GM23338 (cell line): Measurements from ENCODE around the gene TSC22D3. TPM values are rescaled to one million over a fixed set of nuclear protein-coding genes. Genes with fewer than 3 reads are reported as not detected.

Experiments
- ATAC-seq: fragments of 200-7000 bp; cut with Tn5 transposase; 3 replicates; pipeline ENCODE4 v1.9.1; 2020
- DNase-seq: peaks from one replicate; pipeline ENCODE4 v3.0.0-alpha.2; 2015; ENCODE audit warnings: low spot score
- H2AFZ ChIP-seq: fragments of 200-600 bp; sonication (generic); 2 replicates; pipeline ENCODE4 v1.8.0; 2016; ENCODE audit warnings: antibody characterized with exemption, mild to moderate bottlenecking, moderate library complexity
- H3F3A ChIP-seq: fragments of 200-600 bp; sonication (generic); replicated peaks from 2 replicates; pipeline ENCODE4 v1.8.0; 2017; ENCODE audit warnings: antibody characterized with exemption, mixed run types, low read depth
- H3K27ac ChIP-seq: fragments of 200-600 bp; sonication (generic); 2 replicates; pipeline ENCODE4 v1.6.1; 2016; ENCODE audit warnings: low read depth
- H3K27me3 ChIP-seq: fragments of 200-600 bp; sonication (generic); 2 replicates; pipeline ENCODE4 v1.8.0; 2016; ENCODE audit warnings: mild to moderate bottlenecking, mixed run types, moderate library complexity; ENCODE audit not compliant: insufficient read depth
- H3K36me3 ChIP-seq: fragments of 200-600 bp; sonication (generic); 2 replicates; pipeline ENCODE4 v1.8.0; 2016; ENCODE audit warnings: mild to moderate bottlenecking; ENCODE audit not compliant: insufficient read depth
- H3K4me1 ChIP-seq: fragments of 200-600 bp; sonication (generic); 2 replicates; pipeline ENCODE4 v1.8.0; 2016; ENCODE audit warnings: mild to moderate bottlenecking, moderate library complexity; ENCODE audit not compliant: insufficient read depth
- H3K4me2 ChIP-seq: fragments of 200-600 bp; sonication (generic); 2 replicates; pipeline ENCODE4 v1.7.1; 2017; ENCODE audit warnings: mixed run types
- H3K4me3 ChIP-seq: fragments of 200-600 bp; sonication (generic); 2 replicates; pipeline ENCODE4 v1.6.1; 2016; ENCODE audit warnings: mixed run types
- H3K79me2 ChIP-seq: fragments of 200-600 bp; sonication (generic); replicated peaks from 2 replicates; pipeline ENCODE4 v1.8.0; 2017; ENCODE audit warnings: mild to moderate bottlenecking; ENCODE audit not compliant: insufficient read depth
- H3K9me2 ChIP-seq: fragments of 200-600 bp; sonication (generic); 2 replicates; pipeline ENCODE4 v1.8.0; 2017; ENCODE audit not compliant: insufficient read depth
- H4K20me1 ChIP-seq: fragments of 200-600 bp; sonication (generic); replicated peaks from 2 replicates; pipeline ENCODE4 v1.8.0; 2017; ENCODE audit warnings: mild to moderate bottlenecking; ENCODE audit not compliant: insufficient read depth
- H3K27ac Mint-ChIP-seq: 2 replicates; pipeline ENCODE4 v1.8.0; 2020; ENCODE audit warnings: inconsistent platforms, mild to moderate bottlenecking, moderate library complexity, mixed read lengths
- H3K27me3 Mint-ChIP-seq: 3 replicates; pipeline ENCODE4 v1.8.0; 2022; ENCODE audit warnings: low read depth, mild to moderate bottlenecking, moderate library complexity, mixed read lengths, inconsistent platforms; ENCODE audit not compliant: insufficient read depth, poor library complexity
- H3K36me3 Mint-ChIP-seq: 3 replicates; pipeline ENCODE4 v1.8.0; 2021; ENCODE audit warnings: low read depth, mild to moderate bottlenecking, inconsistent platforms, moderate library complexity, mixed read lengths
- H3K4me1 Mint-ChIP-seq: 3 replicates; pipeline ENCODE4 v1.8.0; 2020; ENCODE audit warnings: mild to moderate bottlenecking, inconsistent platforms, mixed read lengths
- H3K4me3 Mint-ChIP-seq: 3 replicates; pipeline ENCODE4 v1.8.0; 2021; ENCODE audit warnings: moderate library complexity, mild to moderate bottlenecking, inconsistent platforms, mixed read lengths
- H3K9me3 Mint-ChIP-seq: 3 replicates; pipeline ENCODE4 v1.8.0; 2020; ENCODE audit warnings: moderate library complexity, mild to moderate bottlenecking, inconsistent platforms, mixed read lengths
- CREB1 ChIP-seq: fragments of 250-450 bp; sonication (Bioruptor Pico); IDR thresholded peaks from 2 replicates; pipeline ENCODE4 v1.5.0; 2020; ENCODE audit warnings: low read depth, mild to moderate bottlenecking, moderate library complexity
- EZH2 ChIP-seq: fragments of 200-600 bp; sonication (generic); IDR thresholded peaks from one replicate; pipeline ENCODE4 v1.8.0; 2017; ENCODE audit warnings: antibody characterized with exemption, mild to moderate bottlenecking, low read depth; ENCODE audit not compliant: unreplicated experiment
- EZH2phosphoT487 ChIP-seq: fragments of 200-600 bp; sonication (generic); IDR thresholded peaks from one replicate; pipeline ENCODE4 v1.8.1; 2018; ENCODE audit warnings: antibody characterized with exemption; ENCODE audit not compliant: unreplicated experiment
- JUNB ChIP-seq: IDR thresholded peaks from one replicate; pipeline ENCODE4 v1.6.1; 2016; ENCODE audit warnings: antibody characterized with exemption; ENCODE audit not compliant: unreplicated experiment
- NANOG ChIP-seq: IDR thresholded peaks from 2 replicates; pipeline ENCODE4 v1.6.1; 2016; ENCODE audit warnings: antibody characterized with exemption, borderline replicate concordance
- POLR2AphosphoS5 ChIP-seq: IDR thresholded peaks from 2 replicates; pipeline ENCODE4 v1.6.1; 2016; ENCODE audit warnings: antibody characterized with exemption, low read depth
- STAT1 ChIP-seq: IDR thresholded peaks from one replicate; pipeline ENCODE4 v1.6.1; 2016; ENCODE audit warnings: antibody characterized with exemption; ENCODE audit not compliant: unreplicated experiment
- ZNF114 ChIP-seq: fragments of 250-450 bp; sonication (Bioruptor Pico); IDR thresholded peaks from 2 replicates; pipeline ENCODE4 v1.5.0; 2020; ENCODE audit warnings: mild to moderate bottlenecking, moderate library complexity
- ZNF331 ChIP-seq: fragments of 250-450 bp; sonication (Bioruptor Pico); IDR thresholded peaks from 2 replicates; pipeline ENCODE4 v1.5.0; 2020; ENCODE audit warnings: low read depth, mild to moderate bottlenecking, moderate library complexity
- polyA plus RNA-seq: library from polyadenylated mRNA; unstranded; fragments of >200 nt; fragmentation: Nextera tagmentation; extraction: Ambion mirVana; gene quantifications from 2 replicates; pipeline ENCODE4 v1.2.1, GENCODE V29; 2016
- total RNA-seq: library from RNA; depleted of rRNA; stranded (reverse); fragments of >200 nt; shearing (Covaris generic); gene quantifications from 2 replicates; pipeline ENCODE4 v1.2.3, GENCODE V29; 2014
- TF ChIP-seq, protein P1 (sequence below): fragments of 250-450 bp; sonication (Bioruptor Pico); IDR thresholded peaks from 2 replicates; pipeline ENCODE4 v1.5.0; 2020; ENCODE audit warnings: mild to moderate bottlenecking, moderate library complexity
- TF ChIP-seq, protein P2 (sequence below): IDR thresholded peaks from one replicate; pipeline ENCODE4 v1.6.1; 2018; ENCODE audit warnings: antibody characterized with exemption; ENCODE audit not compliant: unreplicated experiment
- TF ChIP-seq, protein P3 (sequence below), 2 experiments: fragments of 200-600 bp in 1 of 2; sonication (generic) in 1 of 2; conservative IDR thresholded peaks; 2 replicates each; pipeline versions ENCODE4 v1.5.1 to v1.6.1; 2016 to 2017; ENCODE audit warnings: antibody characterized with exemption in 2 of 2, low read depth in 2 of 2, mild to moderate bottlenecking in 2 of 2, moderate library complexity in 1 of 2
- TF ChIP-seq, protein P4 (sequence below): IDR thresholded peaks from 2 replicates; pipeline ENCODE4 v1.6.1; 2016; ENCODE audit warnings: antibody characterized with exemption

TSC22D3 gene
- total and polyA plus RNA-seq, 2 experiments from 2014 or later: 12.6 to 20.0 TPM

DNA sequence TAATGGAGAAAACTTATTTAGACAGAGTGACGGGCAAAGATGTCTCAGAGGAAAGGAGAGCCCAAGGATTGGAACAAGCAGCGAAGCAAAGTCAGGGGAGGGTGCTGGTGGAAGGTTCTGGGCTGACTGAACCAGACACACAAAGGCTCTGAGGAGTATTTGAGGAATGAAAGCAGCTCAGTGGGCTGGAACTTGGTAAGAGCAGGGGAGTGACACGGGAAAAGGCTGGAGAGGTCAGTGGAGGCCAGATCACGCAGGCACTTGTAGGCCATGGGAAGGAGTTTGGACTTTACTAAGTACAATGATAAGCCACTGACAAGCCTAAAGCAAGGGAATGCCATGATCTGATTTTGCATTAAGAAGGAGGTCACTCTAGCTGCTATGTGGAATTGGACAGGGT is 71.4 kb downstream of the TSC22D3 start:
- H3K27ac ChIP-seq: no peak overlapping the region
- Mint-ChIP-seq H3K27ac (peak overlapping the region; percentile 3), H3K9me3 (no peaks in the 10 kb centered on the region), H3K27me3 (peaks cover 4% of the 10 kb centered on the region), H3K4me3 (no peak overlapping the region; the same call in 2 of the 3 replicates), H3K4me1 (peaks cover 20% of the 10 kb centered on the region), H3K36me3 (no peaks in the 10 kb centered on the region)
- no peak overlapping the region for H2AFZ ChIP-seq
- H3K9me2 ChIP-seq: no peaks in the 10 kb centered on the region
- H4K20me1 ChIP-seq: no peaks in the 10 kb centered on the region
- no peak for ATAC-seq
- H3K36me3 ChIP-seq: no peaks in the 10 kb centered on the region
- H3K4me3 ChIP-seq: no peak overlapping the region
- H3F3A ChIP-seq: no peaks in the 10 kb centered on the region
- DNase-seq: no peak
- H3K4me1 ChIP-seq: no peaks in the 10 kb centered on the region
- no peak for TF ChIP-seq CREB1 (CRISPR knock-in tag)
- no peak for TF ChIP-seq EZH2phosphoT487
- no peak for TF ChIP-seq ZNF114 (CRISPR knock-in tag)
- no peak for TF ChIP-seq STAT1
- TF ChIP-seq, protein P1, sequence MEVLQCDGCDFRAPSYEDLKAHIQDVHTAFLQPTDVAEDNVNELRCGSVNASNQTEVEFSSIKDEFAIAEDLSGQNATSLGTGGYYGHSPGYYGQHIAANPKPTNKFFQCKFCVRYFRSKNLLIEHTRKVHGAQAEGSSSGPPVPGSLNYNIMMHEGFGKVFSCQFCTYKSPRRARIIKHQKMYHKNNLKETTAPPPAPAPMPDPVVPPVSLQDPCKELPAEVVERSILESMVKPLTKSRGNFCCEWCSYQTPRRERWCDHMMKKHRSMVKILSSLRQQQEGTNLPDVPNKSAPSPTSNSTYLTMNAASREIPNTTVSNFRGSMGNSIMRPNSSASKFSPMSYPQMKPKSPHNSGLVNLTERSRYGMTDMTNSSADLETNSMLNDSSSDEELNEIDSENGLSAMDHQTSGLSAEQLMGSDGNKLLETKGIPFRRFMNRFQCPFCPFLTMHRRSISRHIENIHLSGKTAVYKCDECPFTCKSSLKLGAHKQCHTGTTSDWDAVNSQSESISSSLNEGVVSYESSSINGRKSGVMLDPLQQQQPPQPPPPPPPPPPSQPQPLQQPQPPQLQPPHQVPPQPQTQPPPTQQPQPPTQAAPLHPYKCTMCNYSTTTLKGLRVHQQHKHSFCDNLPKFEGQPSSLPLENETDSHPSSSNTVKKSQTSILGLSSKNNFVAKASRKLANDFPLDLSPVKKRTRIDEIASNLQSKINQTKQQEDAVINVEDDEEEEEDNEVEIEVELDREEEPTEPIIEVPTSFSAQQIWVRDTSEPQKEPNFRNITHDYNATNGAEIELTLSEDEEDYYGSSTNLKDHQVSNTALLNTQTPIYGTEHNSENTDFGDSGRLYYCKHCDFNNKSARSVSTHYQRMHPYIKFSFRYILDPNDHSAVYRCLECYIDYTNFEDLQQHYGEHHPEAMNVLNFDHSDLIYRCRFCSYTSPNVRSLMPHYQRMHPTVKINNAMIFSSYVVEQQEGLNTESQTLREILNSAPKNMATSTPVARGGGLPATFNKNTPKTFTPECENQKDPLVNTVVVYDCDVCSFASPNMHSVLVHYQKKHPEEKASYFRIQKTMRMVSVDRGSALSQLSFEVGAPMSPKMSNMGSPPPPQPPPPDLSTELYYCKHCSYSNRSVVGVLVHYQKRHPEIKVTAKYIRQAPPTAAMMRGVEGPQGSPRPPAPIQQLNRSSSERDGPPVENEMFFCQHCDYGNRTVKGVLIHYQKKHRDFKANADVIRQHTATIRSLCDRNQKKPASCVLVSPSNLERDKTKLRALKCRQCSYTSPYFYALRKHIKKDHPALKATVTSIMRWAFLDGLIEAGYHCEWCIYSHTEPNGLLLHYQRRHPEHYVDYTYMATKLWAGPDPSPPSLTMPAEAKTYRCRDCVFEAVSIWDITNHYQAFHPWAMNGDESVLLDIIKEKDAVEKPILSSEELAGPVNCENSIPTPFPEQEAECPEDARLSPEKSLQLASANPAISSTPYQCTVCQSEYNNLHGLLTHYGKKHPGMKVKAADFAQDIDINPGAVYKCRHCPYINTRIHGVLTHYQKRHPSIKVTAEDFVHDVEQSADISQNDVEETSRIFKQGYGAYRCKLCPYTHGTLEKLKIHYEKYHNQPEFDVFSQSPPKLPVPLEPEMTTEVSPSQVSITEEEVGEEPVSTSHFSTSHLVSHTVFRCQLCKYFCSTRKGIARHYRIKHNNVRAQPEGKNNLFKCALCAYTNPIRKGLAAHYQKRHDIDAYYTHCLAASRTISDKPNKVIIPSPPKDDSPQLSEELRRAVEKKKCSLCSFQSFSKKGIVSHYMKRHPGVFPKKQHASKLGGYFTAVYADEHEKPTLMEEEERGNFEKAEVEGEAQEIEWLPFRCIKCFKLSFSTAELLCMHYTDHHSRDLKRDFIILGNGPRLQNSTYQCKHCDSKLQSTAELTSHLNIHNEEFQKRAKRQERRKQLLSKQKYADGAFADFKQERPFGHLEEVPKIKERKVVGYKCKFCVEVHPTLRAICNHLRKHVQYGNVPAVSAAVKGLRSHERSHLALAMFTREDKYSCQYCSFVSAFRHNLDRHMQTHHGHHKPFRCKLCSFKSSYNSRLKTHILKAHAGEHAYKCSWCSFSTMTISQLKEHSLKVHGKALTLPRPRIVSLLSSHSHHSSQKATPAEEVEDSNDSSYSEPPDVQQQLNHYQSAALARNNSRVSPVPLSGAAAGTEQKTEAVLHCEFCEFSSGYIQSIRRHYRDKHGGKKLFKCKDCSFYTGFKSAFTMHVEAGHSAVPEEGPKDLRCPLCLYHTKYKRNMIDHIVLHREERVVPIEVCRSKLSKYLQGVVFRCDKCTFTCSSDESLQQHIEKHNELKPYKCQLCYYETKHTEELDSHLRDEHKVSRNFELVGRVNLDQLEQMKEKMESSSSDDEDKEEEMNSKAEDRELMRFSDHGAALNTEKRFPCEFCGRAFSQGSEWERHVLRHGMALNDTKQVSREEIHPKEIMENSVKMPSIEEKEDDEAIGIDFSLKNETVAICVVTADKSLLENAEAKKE (CRISPR knock-in tag): no peak
- TF ChIP-seq, protein P2, sequence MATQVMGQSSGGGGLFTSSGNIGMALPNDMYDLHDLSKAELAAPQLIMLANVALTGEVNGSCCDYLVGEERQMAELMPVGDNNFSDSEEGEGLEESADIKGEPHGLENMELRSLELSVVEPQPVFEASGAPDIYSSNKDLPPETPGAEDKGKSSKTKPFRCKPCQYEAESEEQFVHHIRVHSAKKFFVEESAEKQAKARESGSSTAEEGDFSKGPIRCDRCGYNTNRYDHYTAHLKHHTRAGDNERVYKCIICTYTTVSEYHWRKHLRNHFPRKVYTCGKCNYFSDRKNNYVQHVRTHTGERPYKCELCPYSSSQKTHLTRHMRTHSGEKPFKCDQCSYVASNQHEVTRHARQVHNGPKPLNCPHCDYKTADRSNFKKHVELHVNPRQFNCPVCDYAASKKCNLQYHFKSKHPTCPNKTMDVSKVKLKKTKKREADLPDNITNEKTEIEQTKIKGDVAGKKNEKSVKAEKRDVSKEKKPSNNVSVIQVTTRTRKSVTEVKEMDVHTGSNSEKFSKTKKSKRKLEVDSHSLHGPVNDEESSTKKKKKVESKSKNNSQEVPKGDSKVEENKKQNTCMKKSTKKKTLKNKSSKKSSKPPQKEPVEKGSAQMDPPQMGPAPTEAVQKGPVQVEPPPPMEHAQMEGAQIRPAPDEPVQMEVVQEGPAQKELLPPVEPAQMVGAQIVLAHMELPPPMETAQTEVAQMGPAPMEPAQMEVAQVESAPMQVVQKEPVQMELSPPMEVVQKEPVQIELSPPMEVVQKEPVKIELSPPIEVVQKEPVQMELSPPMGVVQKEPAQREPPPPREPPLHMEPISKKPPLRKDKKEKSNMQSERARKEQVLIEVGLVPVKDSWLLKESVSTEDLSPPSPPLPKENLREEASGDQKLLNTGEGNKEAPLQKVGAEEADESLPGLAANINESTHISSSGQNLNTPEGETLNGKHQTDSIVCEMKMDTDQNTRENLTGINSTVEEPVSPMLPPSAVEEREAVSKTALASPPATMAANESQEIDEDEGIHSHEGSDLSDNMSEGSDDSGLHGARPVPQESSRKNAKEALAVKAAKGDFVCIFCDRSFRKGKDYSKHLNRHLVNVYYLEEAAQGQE: no peak
- TF ChIP-seq, protein P3, sequence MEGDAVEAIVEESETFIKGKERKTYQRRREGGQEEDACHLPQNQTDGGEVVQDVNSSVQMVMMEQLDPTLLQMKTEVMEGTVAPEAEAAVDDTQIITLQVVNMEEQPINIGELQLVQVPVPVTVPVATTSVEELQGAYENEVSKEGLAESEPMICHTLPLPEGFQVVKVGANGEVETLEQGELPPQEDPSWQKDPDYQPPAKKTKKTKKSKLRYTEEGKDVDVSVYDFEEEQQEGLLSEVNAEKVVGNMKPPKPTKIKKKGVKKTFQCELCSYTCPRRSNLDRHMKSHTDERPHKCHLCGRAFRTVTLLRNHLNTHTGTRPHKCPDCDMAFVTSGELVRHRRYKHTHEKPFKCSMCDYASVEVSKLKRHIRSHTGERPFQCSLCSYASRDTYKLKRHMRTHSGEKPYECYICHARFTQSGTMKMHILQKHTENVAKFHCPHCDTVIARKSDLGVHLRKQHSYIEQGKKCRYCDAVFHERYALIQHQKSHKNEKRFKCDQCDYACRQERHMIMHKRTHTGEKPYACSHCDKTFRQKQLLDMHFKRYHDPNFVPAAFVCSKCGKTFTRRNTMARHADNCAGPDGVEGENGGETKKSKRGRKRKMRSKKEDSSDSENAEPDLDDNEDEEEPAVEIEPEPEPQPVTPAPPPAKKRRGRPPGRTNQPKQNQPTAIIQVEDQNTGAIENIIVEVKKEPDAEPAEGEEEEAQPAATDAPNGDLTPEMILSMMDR (conservative IDR thresholded peaks at IDR 0.05; ENCODE audit: low read depth in 2 of 2): no peak
- TF ChIP-seq, protein P4, sequence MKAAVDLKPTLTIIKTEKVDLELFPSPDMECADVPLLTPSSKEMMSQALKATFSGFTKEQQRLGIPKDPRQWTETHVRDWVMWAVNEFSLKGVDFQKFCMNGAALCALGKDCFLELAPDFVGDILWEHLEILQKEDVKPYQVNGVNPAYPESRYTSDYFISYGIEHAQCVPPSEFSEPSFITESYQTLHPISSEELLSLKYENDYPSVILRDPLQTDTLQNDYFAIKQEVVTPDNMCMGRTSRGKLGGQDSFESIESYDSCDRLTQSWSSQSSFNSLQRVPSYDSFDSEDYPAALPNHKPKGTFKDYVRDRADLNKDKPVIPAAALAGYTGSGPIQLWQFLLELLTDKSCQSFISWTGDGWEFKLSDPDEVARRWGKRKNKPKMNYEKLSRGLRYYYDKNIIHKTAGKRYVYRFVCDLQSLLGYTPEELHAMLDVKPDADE: no peak
- TF ChIP-seq NANOG: no peak
- TF ChIP-seq EZH2: no peak
- no peak for TF ChIP-seq ZNF331 (CRISPR knock-in tag)
- TF ChIP-seq POLR2AphosphoS5: no peak
- no peak for TF ChIP-seq JUNB
- no peak overlapping the region for H3K4me2 ChIP-seq
- H3K27me3 ChIP-seq: no peaks in the 10 kb centered on the region
- H3K79me2 ChIP-seq: no peaks in the 10 kb centered on the region
